Activated T-helper 1 cell treated with anti-CD3 and anti-CD28 coated beads, Interleukin-12 subunit alpha, Interleukin-12 subunit beta, Interleukin-2, Interleukin-4 antibody, amounts not matched to agents 30 ng/mL and 10 ng/mL and 1 ng/mL, durations not matched to agents 14 hours and 24 hours and 36 hours (primary cell): Measurements from ENCODE around the gene TXNRD2. TPM values are rescaled to one million over a fixed set of nuclear protein-coding genes. Genes with fewer than 3 reads are reported as not detected.

Experiments
- DNase-seq: peaks from one replicate; pipeline ENCODE4 v3.0.0; 2021; ENCODE audit warnings: low spot score
- H3K27ac Mint-ChIP-seq: one replicate; pipeline ENCODE4 v1.8.0; 2021; ENCODE audit warnings: mild to moderate bottlenecking, mixed read lengths
- H3K27me3 Mint-ChIP-seq: one replicate; pipeline ENCODE4 v1.8.0; 2022; ENCODE audit warnings: mild to moderate bottlenecking, moderate library complexity, mixed read lengths; ENCODE audit not compliant: insufficient read depth
- H3K36me3 Mint-ChIP-seq: one replicate; pipeline ENCODE4 v1.8.0; 2021; ENCODE audit warnings: low read depth, mixed read lengths
- H3K4me1 Mint-ChIP-seq: one replicate; pipeline ENCODE4 v1.8.0; 2021; ENCODE audit warnings: low read depth, mixed read lengths
- H3K4me3 Mint-ChIP-seq: one replicate; pipeline ENCODE4 v1.8.0; 2021; ENCODE audit warnings: mild to moderate bottlenecking, moderate library complexity, mixed read lengths
- H3K9me3 Mint-ChIP-seq: one replicate; pipeline ENCODE4 v1.8.0; 2021; ENCODE audit warnings: mixed read lengths
- intact Hi-C: fragments of 100-400 bp; cut with micrococcal nuclease; formaldehyde crosslinking; loops from one replicate; pipeline ENCODE4 v1.15.1; 2024
- total RNA-seq: library from RNA; stranded (reverse); gene quantifications from 2 replicates; pipeline ENCODE4 v1.2.3, GENCODE V29; 2022

The TXNRD2 gene
- total RNA-seq, 1 donor from 2014 or later = 20.0 TPM

- intact Hi-C loops = no loop called here
Observed at GRCh38 chr22:19870153-19871022, 71.2 kb downstream of the TXNRD2 start.

GRCh38 chr22:19869497-19870152, 72.0 kb downstream of the TXNRD2 start:
- Mint-ChIP-seq H3K27me3 (peaks cover 9% of the 10 kb centered on the region), H3K4me1 (no peaks in the 10 kb centered on the region), H3K9me3 (no peaks in the 10 kb centered on the region), H3K4me3 (no peak overlapping the region), H3K36me3 (no peaks in the 10 kb centered on the region), H3K27ac (no peak overlapping the region)
- no peak for DNase-seq
- intact Hi-C loops = no loop called here

More at GRCh38 chr22:19870153-19871022, 71.2 kb downstream of the TXNRD2 start:
- Mint-ChIP-seq H3K27me3 (peaks cover 9% of the 10 kb centered on the region), H3K36me3 (no peaks in the 10 kb centered on the region), H3K27ac (no peak overlapping the region), H3K4me1 (no peaks in the 10 kb centered on the region), H3K9me3 (no peaks in the 10 kb centered on the region), H3K4me3 (no peak overlapping the region)
- no peak for DNase-seq

DNA sequence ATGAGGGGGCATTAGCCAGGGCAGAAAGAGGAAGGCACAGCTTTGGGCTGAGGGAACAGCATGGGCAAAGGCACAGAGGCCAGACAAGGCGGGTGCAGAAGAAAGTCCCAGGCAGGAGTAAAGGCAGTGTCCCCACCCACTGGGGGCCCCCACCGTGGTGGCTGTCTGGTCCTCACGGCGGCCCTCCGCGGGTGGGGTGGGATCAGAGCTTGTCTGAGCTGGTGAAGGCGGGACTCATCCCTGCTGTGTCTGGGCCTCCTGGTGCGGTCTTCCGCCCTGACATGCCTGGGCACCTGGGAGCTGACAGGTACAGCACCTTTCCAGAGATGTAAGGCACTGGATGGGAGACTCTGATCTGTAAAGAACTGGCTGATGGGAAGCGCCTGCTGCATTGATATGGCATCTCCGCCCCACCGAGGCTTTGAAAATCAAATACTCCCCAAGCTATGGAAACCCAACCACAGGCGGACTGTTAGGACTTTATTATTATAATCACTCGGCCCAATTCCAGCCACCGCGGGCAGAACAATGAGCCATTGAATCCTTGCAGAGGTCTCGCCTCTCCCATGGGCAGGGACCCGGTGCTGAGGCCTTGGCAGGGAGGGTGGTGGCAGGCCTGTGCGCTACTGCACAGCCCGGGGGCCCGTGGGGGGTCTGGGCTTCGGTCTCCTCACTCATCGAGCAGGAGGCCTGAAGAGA, 72.7 kb downstream of the TXNRD2 start:
- Mint-ChIP-seq H3K27ac (no peak overlapping the region), H3K4me1 (no peaks in the 10 kb centered on the region), H3K4me3 (no peak overlapping the region), H3K36me3 (no peaks in the 10 kb centered on the region), H3K9me3 (no peaks in the 10 kb centered on the region), H3K27me3 (peaks cover 9% of the 10 kb centered on the region)
- no peak for DNase-seq
- intact Hi-C loops = no loop called here

DNA sequence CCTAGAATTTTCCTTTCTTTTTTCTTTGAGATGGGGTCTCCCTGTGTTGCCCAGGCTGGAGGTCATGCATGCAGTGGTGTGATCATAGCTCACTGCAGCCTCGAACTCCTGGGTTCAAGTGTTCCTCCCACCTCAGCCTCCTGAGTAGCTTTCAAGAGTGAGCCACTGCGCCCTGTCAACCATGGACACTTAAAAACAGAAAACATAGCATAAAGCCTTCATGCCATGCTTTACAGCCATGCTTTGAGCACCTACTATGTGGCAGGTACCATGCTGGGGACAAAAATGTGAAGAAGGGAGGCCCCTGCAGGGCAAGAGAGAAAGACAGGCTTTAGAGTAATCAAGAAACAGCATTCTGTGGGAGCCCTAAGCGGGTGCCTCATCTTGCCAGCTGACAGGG, 73.3 kb downstream of the TXNRD2 start:
- intact Hi-C loops = no loop called here
- no peak for DNase-seq
- Mint-ChIP-seq H3K27ac (no peak overlapping the region), H3K4me3 (no peak overlapping the region), H3K9me3 (no peaks in the 10 kb centered on the region), H3K4me1 (no peaks in the 10 kb centered on the region), H3K36me3 (no peaks in the 10 kb centered on the region), H3K27me3 (peaks cover 9% of the 10 kb centered on the region)

DNA sequence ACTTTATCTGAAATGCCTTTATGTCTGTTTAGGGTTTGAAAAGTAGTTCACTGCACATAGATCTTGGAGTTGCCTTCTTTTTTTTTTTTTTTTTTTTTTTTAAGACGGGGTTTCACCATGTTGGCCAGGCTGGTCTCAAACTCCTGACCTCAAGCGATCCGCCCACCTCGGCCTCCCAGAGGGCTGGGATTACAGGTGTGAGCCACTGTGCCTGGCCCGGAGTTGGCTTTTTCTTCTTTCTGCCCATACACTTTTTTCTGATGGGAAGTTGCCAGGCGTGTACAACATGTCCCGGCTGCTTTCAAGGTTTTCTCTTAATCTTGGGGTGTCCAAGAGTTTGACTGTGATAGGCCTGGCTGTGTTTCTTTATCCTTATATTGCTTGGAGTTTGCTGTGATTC, 74.0 kb downstream of the TXNRD2 start:
- Mint-ChIP-seq H3K27ac (no peak overlapping the region), H3K9me3 (no peaks in the 10 kb centered on the region), H3K4me1 (no peaks in the 10 kb centered on the region), H3K27me3 (peaks cover 9% of the 10 kb centered on the region), H3K4me3 (no peak overlapping the region), H3K36me3 (no peaks in the 10 kb centered on the region)
- intact Hi-C loops = no loop called here
- no peak for DNase-seq

DNA sequence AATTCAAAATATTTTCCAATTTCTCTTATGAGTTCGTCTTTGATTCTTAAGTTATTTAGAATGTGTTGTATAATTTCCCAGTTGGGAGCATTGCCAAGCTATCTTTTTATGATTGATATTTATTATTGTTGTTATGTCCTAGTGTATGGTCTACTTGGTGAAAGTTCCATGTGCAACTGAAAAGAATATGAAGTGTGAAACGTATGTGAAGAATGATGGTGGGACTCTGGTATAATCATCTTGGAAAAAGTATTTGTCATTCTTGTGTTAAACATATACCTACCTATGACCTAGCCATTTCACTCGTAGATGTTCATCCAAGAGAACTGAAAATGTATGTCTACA, 75.0 kb downstream of the TXNRD2 start:
- no peaks in the 10 kb centered on the region for H3K36me3 Mint-ChIP-seq
- no peaks in the 10 kb centered on the region for H3K4me1 Mint-ChIP-seq
- DNase-seq = no peak
- H3K27me3 Mint-ChIP-seq = peaks cover 9% of the 10 kb centered on the region
- H3K4me3 Mint-ChIP-seq = no peak overlapping the region
- intact Hi-C loops = no loop called here
- H3K9me3 Mint-ChIP-seq = no peaks in the 10 kb centered on the region
- H3K27ac Mint-ChIP-seq = no peak overlapping the region

- Mint-ChIP-seq H3K9me3 (no peaks in the 10 kb centered on the region), H3K27me3 (peaks cover 9% of the 10 kb centered on the region), H3K4me3 (no peak overlapping the region), H3K27ac (no peak overlapping the region), H3K4me1 (no peaks in the 10 kb centered on the region), H3K36me3 (no peaks in the 10 kb centered on the region)
- intact Hi-C loops = no loop called here
- DNase-seq = no peak
Observed at GRCh38 chr22:19865141-19865829, 76.3 kb downstream of the TXNRD2 start.

- Mint-ChIP-seq H3K9me3 (no peaks in the 10 kb centered on the region), H3K27me3 (peaks cover 9% of the 10 kb centered on the region), H3K4me3 (no peak overlapping the region), H3K36me3 (no peaks in the 10 kb centered on the region), H3K4me1 (no peaks in the 10 kb centered on the region), H3K27ac (no peak overlapping the region)
- no peak for DNase-seq
- intact Hi-C loops = no loop called here
Observed at GRCh38 chr22:19864538-19865106, 77.0 kb downstream of the TXNRD2 start.

DNA sequence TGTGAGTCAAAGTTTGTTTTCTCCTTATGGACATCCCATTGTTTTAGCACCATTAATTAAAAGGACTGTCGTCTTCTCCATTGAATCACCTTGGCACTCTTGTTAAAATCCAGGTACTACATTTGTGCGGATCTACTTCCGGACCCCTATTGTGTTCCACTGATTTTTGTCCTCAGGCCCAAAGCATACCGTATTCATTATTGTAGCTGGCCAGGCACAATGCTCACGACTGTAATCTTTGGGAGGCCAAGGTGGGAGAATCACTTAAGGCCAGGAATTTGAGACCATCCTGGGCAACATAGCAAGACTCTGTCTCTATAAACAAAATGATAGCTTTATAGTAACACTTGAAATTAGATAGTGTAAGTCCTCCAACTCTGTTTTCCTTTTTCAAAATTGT, 78.0 kb downstream of the TXNRD2 start:
- Mint-ChIP-seq H3K9me3 (no peaks in the 10 kb centered on the region), H3K4me1 (no peaks in the 10 kb centered on the region), H3K27me3 (peaks cover 9% of the 10 kb centered on the region), H3K4me3 (no peak overlapping the region), H3K36me3 (no peaks in the 10 kb centered on the region), H3K27ac (no peak overlapping the region)
- intact Hi-C loops = no loop called here
- no peak for DNase-seq

DNA sequence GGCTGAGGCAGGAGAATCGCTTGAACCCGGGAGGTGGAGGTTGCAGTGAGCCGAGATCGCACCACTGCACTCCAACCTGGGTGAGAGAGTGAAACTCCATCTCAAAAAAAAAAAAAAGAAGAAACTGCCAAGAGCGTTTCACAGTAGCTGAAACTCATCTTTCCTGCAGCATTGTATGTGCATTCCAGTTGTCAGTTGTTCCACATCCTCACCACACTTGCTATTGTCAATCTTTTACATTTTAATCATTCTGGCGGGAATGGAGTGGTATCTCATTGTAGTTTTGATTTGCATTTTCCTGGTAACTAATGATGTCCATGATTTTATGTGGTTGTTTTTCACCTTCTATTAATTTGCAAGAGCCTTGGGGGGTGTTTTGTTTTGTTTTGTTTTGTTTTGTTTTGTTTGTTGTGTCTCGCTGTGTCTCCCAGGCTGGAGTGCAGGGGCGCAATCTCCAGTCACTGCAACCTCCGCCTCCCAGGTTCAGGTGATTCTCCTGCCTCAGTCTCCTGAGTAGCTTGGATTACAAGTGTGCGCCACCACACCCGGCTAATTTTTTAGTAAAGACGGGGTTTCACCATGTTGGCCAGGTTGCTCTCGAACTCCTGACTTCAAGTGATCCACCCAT, 78.9 kb downstream of the TXNRD2 start:
- Mint-ChIP-seq H3K4me1 (no peaks in the 10 kb centered on the region), H3K27me3 (peaks cover 6% of the 10 kb centered on the region), H3K27ac (no peak overlapping the region), H3K36me3 (no peaks in the 10 kb centered on the region), H3K9me3 (no peaks in the 10 kb centered on the region), H3K4me3 (no peak overlapping the region)
- no peak for DNase-seq
- intact Hi-C loops = no loop called here

- H3K27me3 Mint-ChIP-seq = no peaks in the 10 kb centered on the region
- H3K27ac Mint-ChIP-seq = no peak overlapping the region
- H3K4me3 Mint-ChIP-seq = no peak overlapping the region
- intact Hi-C loops = loop anchor here (10.0 kb wide), 2 partner anchors 415 to 465 kb away; partner anchors contain the start of genes C22orf39 and DGCR6L
- no peaks in the 10 kb centered on the region for H3K9me3 Mint-ChIP-seq
- H3K4me1 Mint-ChIP-seq = peaks cover 17% of the 10 kb centered on the region
- H3K36me3 Mint-ChIP-seq = no peaks in the 10 kb centered on the region
- DNase-seq = no peak
Observed at GRCh38 chr22:19859861-19860510, 81.6 kb downstream of the TXNRD2 start.

GRCh38 chr22:19857382-19857781, 84.2 kb downstream of the TXNRD2 start:
- Mint-ChIP-seq H3K9me3 (no peaks in the 10 kb centered on the region), H3K27ac (no peak overlapping the region), H3K4me3 (peak overlapping the region; percentile 42), H3K27me3 (no peaks in the 10 kb centered on the region), H3K4me1 (peaks cover 36% of the 10 kb centered on the region), H3K36me3 (peaks cover 7% of the 10 kb centered on the region)
- intact Hi-C loops = loop anchor here (10.0 kb wide), 2 partner anchors 413 to 467 kb away; partner anchors contain the start of genes C22orf39 and DGCR6L
- no peak for DNase-seq
